ENCODE measurements around the gene MAP3K21.

DNA sequence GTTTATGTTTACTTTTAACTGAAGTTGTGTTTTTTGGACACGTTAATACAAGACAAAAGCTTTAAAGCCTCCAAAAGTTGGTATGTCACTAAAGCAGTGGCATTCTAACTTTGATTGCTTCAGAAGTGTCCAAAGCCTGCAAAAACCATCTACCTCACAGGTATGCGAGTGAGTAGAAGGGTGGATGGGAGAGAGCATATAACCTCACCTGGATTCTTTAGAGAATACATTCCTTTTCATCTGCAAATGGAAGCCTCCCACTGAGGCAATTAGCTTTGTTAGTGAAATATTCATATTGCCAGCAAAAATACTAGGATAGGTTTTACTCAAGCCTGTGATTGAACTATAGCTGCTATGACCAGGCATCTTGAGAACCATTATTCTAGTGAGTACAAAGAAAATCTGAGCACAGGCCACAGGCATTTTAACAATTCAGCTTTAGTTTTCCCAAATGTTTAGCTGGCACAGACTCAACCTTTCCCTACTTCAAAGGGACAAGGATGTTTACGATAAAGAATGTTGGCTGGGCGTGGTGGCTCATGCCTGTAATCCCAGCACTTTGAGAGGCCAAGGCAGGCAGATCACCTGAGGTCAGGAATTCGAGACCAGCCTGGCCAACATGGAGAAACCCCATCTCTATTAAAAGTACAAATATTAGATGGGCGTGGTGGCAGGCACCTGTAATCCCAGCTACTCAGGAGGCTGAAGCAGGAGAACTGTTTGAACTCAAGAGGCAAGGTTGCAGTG, 39.7 kb downstream of the MAP3K21 start:
- TF ChIP-seq, protein P1, sequence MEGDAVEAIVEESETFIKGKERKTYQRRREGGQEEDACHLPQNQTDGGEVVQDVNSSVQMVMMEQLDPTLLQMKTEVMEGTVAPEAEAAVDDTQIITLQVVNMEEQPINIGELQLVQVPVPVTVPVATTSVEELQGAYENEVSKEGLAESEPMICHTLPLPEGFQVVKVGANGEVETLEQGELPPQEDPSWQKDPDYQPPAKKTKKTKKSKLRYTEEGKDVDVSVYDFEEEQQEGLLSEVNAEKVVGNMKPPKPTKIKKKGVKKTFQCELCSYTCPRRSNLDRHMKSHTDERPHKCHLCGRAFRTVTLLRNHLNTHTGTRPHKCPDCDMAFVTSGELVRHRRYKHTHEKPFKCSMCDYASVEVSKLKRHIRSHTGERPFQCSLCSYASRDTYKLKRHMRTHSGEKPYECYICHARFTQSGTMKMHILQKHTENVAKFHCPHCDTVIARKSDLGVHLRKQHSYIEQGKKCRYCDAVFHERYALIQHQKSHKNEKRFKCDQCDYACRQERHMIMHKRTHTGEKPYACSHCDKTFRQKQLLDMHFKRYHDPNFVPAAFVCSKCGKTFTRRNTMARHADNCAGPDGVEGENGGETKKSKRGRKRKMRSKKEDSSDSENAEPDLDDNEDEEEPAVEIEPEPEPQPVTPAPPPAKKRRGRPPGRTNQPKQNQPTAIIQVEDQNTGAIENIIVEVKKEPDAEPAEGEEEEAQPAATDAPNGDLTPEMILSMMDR (IDR thresholded peaks at IDR 0.05; ENCODE audit: borderline replicate concordance, extremely low read depth, low read length, poor library complexity, severe bottlenecking) = no peak
- TF ChIP-seq EZH2 (IDR thresholded peaks at IDR 0.05; ENCODE audit: borderline replicate concordance, low read depth, low read length, severe bottlenecking) = no peak
